ENCODE results near the gene TCF12.

DNA sequence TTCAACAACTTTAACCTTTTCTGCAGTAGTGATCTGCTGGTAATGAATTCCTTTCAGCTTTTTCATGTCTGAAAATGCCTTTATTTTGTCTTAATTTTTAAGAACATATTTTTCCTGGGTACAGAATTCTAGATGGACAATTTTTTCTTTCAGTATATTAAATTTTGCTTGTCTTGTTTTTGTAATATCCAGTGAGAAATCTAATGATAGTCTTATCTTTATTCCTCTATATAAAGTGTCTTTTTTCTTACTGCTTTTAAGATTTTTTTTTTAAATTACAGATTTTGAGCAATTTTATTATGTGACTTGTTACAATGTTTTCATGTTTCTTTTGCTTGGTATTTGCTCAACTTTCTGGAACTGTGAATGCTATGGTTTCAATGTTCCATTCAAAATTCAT lies 38.1 kb downstream of the TCF12 start:
- TF ChIP-seq SUZ12 (IDR thresholded peaks at IDR 0.05; ENCODE audit: extremely low read depth, insufficient read depth, insufficient read length) (no peak), YY1 (IDR thresholded peaks at IDR 0.05; ENCODE audit: insufficient read depth, insufficient read length) (no peak), ZNF274 (IDR thresholded peaks at IDR 0.05; ENCODE audit: low read depth, low read length) (no peak)
